HFFc6 (cell line): ENCODE measurements around the gene ABCG4. TPM values are rescaled to one million over a fixed set of nuclear protein-coding genes. Genes with fewer than 3 reads are reported as not detected.
"Not testable (repeated sequence)": the region's sequence is repeated elsewhere in the genome, so short reads cannot be mapped to it uniquely, and the experiment has no call there.

ENCODE experiments used
- DNase-seq: peaks from one replicate; pipeline ENCODE4 v3.0.0-alpha.2; 2018
- H3K27ac Mint-ChIP-seq: 2 replicates; pipeline ENCODE4 v1.8.0; 2020; ENCODE audit warnings: mild to moderate bottlenecking, mixed read lengths
- H3K27me3 Mint-ChIP-seq: 2 replicates; pipeline ENCODE4 v1.8.0; 2021; ENCODE audit warnings: mild to moderate bottlenecking, moderate library complexity, mixed read lengths; ENCODE audit not compliant: insufficient read depth
- H3K36me3 Mint-ChIP-seq: 2 replicates; pipeline ENCODE4 v1.8.0; 2021; ENCODE audit warnings: low read depth, mixed read lengths
- H3K4me1 Mint-ChIP-seq: 2 replicates; pipeline ENCODE4 v1.8.0; 2020; ENCODE audit warnings: low read depth, mixed read lengths
- H3K4me3 Mint-ChIP-seq: 2 replicates; pipeline ENCODE4 v1.8.0; 2020; ENCODE audit warnings: mild to moderate bottlenecking, moderate library complexity, mixed read lengths
- H3K9me3 Mint-ChIP-seq: 2 replicates; pipeline ENCODE4 v1.8.0; 2020; ENCODE audit warnings: mild to moderate bottlenecking, mixed read lengths
- total RNA-seq, 6 experiments: library from RNA; stranded (reverse); fragmentation: NEBNext Ultra II Directional; extraction: Animal tissue kit (Norgen Biotek cat#: 25700); gene quantifications; 2 replicates in 1 of 6; 3 replicates in 5 of 6; pipeline ENCODE4 v1.2.3, GENCODE V29; 2021
- TF ChIP-seq, protein P1 (sequence below): fragments of 200-600 bp; sonication (generic); IDR thresholded peaks from 2 replicates; pipeline ENCODE4 v1.5.0; 2021; ENCODE audit warnings: antibody characterized with exemption, mild to moderate bottlenecking

The ABCG4 gene
- total RNA-seq, 6 experiments from 2014 or later: 0.05 to 0.50 (median 0.18) TPM

DNA sequence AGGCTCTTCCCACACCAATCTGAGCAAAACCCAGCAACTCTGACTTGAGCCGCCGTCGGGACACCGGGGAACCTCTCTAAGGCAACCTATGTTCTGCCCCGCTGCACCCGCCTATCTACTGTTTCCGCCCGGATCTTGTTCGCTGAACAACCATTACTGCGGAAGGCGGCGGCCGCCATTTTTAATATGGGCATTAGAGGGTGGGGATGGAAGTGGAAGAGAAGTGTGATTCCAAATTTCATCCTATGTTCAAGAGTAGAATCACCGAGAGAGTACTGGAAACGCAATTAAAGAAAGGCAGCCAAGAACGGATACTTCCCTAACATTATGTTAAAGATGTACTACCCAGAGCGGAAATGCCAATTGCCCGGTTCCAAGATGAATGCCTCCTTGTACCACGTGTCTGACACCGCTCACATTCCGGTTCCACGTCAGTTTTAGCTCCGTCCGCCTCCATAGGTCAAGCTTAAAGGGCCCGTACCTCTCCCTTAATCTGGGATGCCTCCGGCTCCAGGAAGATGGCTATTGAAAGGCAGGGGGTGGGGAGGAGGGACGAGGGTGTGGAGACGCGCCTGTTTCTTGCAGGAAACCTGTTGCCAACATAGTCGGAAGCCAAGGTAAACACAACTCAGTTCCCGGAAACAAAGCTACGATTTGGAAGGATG is 47.0 kb upstream of the ABCG4 start, which contains the start of gene DPAGT1:
DPAGT1 (minus strand) TSS at position 95 of the 665 bp plus-strand sequence. CDS start 198 bp downstream, outside the sequence.
- TF ChIP-seq, protein P1, sequence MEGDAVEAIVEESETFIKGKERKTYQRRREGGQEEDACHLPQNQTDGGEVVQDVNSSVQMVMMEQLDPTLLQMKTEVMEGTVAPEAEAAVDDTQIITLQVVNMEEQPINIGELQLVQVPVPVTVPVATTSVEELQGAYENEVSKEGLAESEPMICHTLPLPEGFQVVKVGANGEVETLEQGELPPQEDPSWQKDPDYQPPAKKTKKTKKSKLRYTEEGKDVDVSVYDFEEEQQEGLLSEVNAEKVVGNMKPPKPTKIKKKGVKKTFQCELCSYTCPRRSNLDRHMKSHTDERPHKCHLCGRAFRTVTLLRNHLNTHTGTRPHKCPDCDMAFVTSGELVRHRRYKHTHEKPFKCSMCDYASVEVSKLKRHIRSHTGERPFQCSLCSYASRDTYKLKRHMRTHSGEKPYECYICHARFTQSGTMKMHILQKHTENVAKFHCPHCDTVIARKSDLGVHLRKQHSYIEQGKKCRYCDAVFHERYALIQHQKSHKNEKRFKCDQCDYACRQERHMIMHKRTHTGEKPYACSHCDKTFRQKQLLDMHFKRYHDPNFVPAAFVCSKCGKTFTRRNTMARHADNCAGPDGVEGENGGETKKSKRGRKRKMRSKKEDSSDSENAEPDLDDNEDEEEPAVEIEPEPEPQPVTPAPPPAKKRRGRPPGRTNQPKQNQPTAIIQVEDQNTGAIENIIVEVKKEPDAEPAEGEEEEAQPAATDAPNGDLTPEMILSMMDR: no peak; the same call in 1 of the 2 replicates
- peak; percentile 97 for DNase-seq
- no peaks in the 10 kb centered on the region for H3K27me3 Mint-ChIP-seq
- peaks cover 9% of the 10 kb centered on the region; the same call in 1 of the 2 replicates for H3K36me3 Mint-ChIP-seq
- no peaks in the 10 kb centered on the region for H3K9me3 Mint-ChIP-seq
- peak within 1 kb of the TSS; percentile 91 for H3K4me3 Mint-ChIP-seq
- H3K4me1 Mint-ChIP-seq: peaks cover 38% of the 10 kb centered on the region
- peak within 1 kb of the TSS; percentile 98 for H3K27ac Mint-ChIP-seq

DNA sequence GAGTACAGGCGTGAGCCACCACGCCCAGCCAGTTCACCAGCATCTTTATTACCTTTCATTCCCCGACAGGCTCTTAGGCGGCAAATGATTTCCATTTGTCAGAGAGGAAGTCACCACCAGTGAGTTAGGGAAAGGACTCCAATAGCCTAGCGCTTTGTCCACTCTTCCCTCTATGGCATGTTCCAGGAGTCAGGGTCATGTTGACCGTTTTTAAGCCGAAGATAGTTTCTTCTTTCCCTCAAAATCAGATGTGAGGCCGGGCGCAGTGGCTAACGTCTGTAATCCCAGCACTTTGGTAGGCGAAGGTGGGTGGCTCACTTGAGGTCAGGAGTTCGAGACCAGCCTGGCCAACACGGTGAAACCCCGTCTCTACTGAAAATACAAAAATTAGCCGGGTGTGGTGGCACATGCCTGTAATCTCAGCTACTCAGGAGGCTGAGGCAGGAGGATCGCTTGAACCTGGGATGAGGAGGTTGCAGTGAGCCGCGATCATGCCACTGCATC is 45.6 kb upstream of the ABCG4 start:
- peaks cover 42% of the 10 kb centered on the region for H3K4me1 Mint-ChIP-seq
- not testable (repeated sequence) for H3K9me3 Mint-ChIP-seq, DNase-seq, H3K27me3 Mint-ChIP-seq, H3K36me3 Mint-ChIP-seq
- peak overlapping the region; percentile 98 for H3K27ac Mint-ChIP-seq
- peak overlapping the region; percentile 91 for H3K4me3 Mint-ChIP-seq

DNA sequence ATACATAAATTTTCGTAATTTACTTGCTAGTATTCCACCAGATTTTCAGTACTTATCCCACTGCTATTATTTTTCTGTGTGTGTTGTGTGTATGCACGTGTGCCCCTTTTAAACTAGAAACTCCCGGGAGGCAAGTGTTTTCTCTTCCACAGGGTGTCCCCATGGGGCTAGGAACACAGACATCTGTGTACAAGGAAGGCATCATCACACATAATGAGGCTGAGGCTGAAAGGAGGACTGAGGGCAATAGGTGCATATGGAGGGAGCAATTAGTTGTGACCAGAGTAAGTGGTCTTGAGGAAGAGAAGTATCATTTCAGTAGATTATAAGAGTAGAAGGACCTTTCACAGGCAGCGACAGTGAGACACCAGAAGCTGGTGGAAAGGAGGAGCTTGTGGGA is 45.1 kb upstream of the ABCG4 start:
- H3K36me3 Mint-ChIP-seq: no peaks in the 10 kb centered on the region; the same call in 1 of the 2 replicates
- H3K27ac Mint-ChIP-seq: peak overlapping the region; percentile 57
- no peaks in the 10 kb centered on the region for H3K9me3 Mint-ChIP-seq
- no peak for DNase-seq
- TF ChIP-seq, protein P1: no peak
- H3K4me1 Mint-ChIP-seq: peaks cover 45% of the 10 kb centered on the region
- H3K27me3 Mint-ChIP-seq: no peaks in the 10 kb centered on the region
- no peak overlapping the region for H3K4me3 Mint-ChIP-seq

DNA sequence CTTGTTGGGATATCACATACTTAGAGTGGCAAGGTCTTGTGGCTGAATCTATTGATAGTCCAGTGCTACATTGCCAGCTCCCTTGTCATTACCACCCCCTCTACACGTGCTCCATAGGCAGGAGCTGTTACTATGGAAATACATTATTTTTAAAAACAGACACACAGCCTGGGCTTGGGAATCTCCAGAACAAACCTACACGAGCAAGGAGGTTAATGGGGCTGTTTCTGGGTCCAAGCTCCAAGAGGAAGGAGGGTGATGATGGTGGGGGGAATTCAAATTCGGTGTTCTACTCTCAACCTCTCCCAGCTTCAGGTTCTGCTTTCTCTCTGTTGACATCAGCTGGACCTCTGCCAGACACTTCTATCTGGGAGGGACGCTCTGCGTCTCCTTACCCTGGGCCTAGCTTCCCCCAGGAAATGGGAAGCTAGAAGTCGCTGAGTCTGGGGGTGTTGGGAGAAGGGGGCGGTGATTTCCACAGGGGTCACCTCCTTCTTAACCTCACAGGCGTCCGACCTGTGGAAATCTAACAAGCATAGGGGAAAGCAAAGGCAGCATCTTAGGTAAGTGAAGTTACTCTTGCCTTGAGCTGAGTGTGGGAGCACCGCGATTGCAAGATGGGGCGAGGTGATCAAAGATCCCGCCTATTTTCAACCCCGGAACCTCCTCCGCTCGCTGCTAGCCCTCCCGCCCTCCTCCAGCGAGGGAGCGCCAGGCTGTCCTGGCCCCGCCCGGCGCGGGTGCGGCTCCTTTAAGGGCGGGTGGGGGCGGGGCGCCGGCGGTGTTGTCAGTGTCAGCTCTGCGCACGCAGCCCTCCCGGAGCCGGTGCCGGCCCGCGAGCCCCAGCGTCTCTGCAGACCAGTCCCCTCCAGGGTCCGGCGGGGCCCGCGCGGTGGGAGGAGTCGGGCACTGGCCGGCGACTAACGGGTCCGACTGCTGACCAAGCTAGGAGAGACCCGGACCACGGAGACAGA is 42.0 kb upstream of the ABCG4 start, which contains the start of gene C2CD2L:
C2CD2L (plus strand) TSS at position 781 of the 974 bp plus-strand sequence. CDS start 398 bp downstream, outside the sequence.
- no peaks in the 10 kb centered on the region for H3K9me3 Mint-ChIP-seq
- H3K4me3 Mint-ChIP-seq: peak within 1 kb of the TSS; percentile 89
- H3K27me3 Mint-ChIP-seq: no peaks in the 10 kb centered on the region; the same call in 1 of the 2 replicates
- peaks cover 12% of the 10 kb centered on the region; the same call in 1 of the 2 replicates for H3K36me3 Mint-ChIP-seq
- peaks cover 34% of the 10 kb centered on the region for H3K4me1 Mint-ChIP-seq
- TF ChIP-seq, protein P1: no peak
- peak within 1 kb of the TSS; percentile 91 for H3K27ac Mint-ChIP-seq
- peak; percentile 79 for DNase-seq

DNA sequence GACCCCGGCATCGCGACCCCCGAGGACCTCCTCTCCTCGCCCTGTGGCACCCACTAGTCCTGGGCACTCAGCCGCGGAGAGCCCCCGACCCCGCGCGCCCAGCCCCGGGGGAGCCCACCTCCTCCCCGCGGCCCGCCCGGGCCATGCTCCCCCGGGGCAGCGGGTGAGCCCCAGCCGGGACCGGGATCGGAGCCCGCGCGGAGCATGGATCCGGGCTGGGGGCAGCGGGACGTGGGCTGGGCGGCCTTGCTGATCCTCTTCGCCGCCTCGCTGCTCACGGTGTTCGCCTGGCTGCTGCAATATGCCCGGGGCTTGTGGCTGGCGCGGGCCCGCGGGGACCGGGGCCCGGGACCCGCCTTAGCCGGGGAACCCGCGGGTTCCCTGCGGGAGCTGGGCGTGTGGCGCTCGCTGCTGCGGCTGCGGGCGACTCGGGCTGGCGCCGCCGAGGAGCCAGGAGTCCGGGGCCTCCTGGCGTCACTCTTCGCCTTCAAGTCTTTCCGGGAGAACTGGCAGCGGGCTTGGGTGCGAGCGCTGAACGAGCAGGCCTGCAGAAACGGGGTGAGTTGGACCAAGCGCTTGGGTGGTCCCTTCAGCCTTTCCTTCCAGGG is 41.2 kb upstream of the ABCG4 start:
- TF ChIP-seq, protein P1: no peak

More for the DNA sequence above, 41.2 kb upstream of the ABCG4 start:
- Mint-ChIP-seq H3K27me3 (no peaks in the 10 kb centered on the region; the same call in 1 of the 2 replicates), H3K36me3 (peaks cover 15% of the 10 kb centered on the region; the same call in 1 of the 2 replicates), H3K9me3 (no peaks in the 10 kb centered on the region), H3K4me1 (peaks cover 36% of the 10 kb centered on the region), H3K4me3 (peak overlapping the region; percentile 89), H3K27ac (peak overlapping the region; percentile 67)
- no peak for DNase-seq
